Glomerular endothelial cell (primary cell): ENCODE data around the gene UXS1. TPM values are rescaled to one million over a fixed set of nuclear protein-coding genes. Genes with fewer than 3 reads are reported as not detected.
"Not testable (repeated sequence)": the region's sequence is repeated elsewhere in the genome, so short reads cannot be mapped to it uniquely, and the experiment has no call there.

Experiments
- DNase-seq: peaks from one replicate; pipeline ENCODE4 v3.0.0-alpha.2; 2011; ENCODE audit warnings: low read depth, low spot score; ENCODE audit errors: extremely low read depth
- total RNA-seq: library from RNA; depleted of rRNA; stranded (reverse); fragments of >200 nt; gene quantifications from 2 replicates; pipeline ENCODE4 v1.2.3, GENCODE V29; 2015

The UXS1 gene
- total RNA-seq, result 95.3 and 133 TPM in 2 replicates

GRCh38 chr2:106193977-106194778 is at the start of gene UXS1:
Gene UXS1 (minus strand): TSS chr2:106194301. CDS start chr2:106194241, 60 bp downstream.
- DNase-seq, result peak; percentile 79

- DNase-seq, result not testable (repeated sequence)
Observed at GRCh38 chr2:106239491-106239890, 45.4 kb upstream of the UXS1 start.

GRCh38 chr2:106235392-106235791 is 41.3 kb upstream of the UXS1 start:
- DNase-seq, result not testable (repeated sequence)

- no peak for DNase-seq
Observed at GRCh38 chr2:106233350-106233706, 39.2 kb upstream of the UXS1 start.

- DNase-seq, result no peak
Observed at GRCh38 chr2:106232638-106233349, 38.7 kb upstream of the UXS1 start.

- DNase-seq, result no peak
Observed at GRCh38 chr2:106223347-106223746, 29.2 kb upstream of the UXS1 start.

GRCh38 chr2:106222057-106222456 is 28.0 kb upstream of the UXS1 start:
- DNase-seq, result not testable (repeated sequence)

- no peak for DNase-seq
Observed at GRCh38 chr2:106219813-106220212, 25.7 kb upstream of the UXS1 start.

- DNase-seq, result not testable (repeated sequence)
Observed at GRCh38 chr2:106219157-106219556, 25.1 kb upstream of the UXS1 start.

- DNase-seq, result no peak
Observed at GRCh38 chr2:106208874-106209273, 14.8 kb upstream of the UXS1 start.

- DNase-seq, result no peak
Observed at GRCh38 chr2:106208399-106208798, 14.3 kb upstream of the UXS1 start.

- no peak for DNase-seq
Observed at GRCh38 chr2:106207246-106207645, 13.1 kb upstream of the UXS1 start.

- DNase-seq, result no peak
Observed at GRCh38 chr2:106205488-106205887, 11.4 kb upstream of the UXS1 start.

GRCh38 chr2:106204551-106204950 is 10.4 kb upstream of the UXS1 start:
- not testable (repeated sequence) for DNase-seq

- no peak for DNase-seq
Observed at GRCh38 chr2:106201661-106202060, 7.6 kb upstream of the UXS1 start.

GRCh38 chr2:106197878-106198277 is 3.8 kb upstream of the UXS1 start:
- no peak for DNase-seq

- no peak for DNase-seq
Observed at GRCh38 chr2:106195981-106196380, 1.9 kb upstream of the UXS1 start.

GRCh38 chr2:106195456-106195855 is 1.4 kb upstream of the UXS1 start:
- DNase-seq, result no peak

GRCh38 chr2:106193690-106193976 is 468 bp downstream of the UXS1 start:
- no peak for DNase-seq

GRCh38 chr2:106192752-106193689 is 1.1 kb downstream of the UXS1 start:
- no peak for DNase-seq

- no peak for DNase-seq
Observed at GRCh38 chr2:106191511-106192016, 2.5 kb downstream of the UXS1 start.
